GM12865 (cell line): ENCODE results near the gene ADPGK.
A peak's percentile ranks its signal among the peaks of the same experiment; 100 is the strongest.

Experiments used
- DNase-seq: peaks from one replicate; pipeline ENCODE4 v3.0.0; 2010; ENCODE audit warnings: low read depth
- H3K4me3 ChIP-seq: 2 replicates; pipeline ENCODE4 v1.5.1; 2011; ENCODE audit warnings: mild to moderate bottlenecking, low read depth, low read length, control low read depth
- CTCF ChIP-seq: IDR thresholded peaks from 2 replicates; pipeline ENCODE4 v1.5.1; 2011; ENCODE audit warnings: low read length, control low read depth, low read depth, inconsistent platforms; ENCODE audit not compliant: insufficient read depth; ENCODE audit errors: missing control alignments

Gene ADPGK

GRCh38 chr15:72758182-72758581, 25.4 kb downstream of the ADPGK start:
- no peak for TF ChIP-seq CTCF
- DNase-seq: no peak

GRCh38 chr15:72754096-72754495, 29.5 kb downstream of the ADPGK start:
- DNase-seq: no peak

More at GRCh38 chr15:72758182-72758581, 25.4 kb downstream of the ADPGK start:
- H3K4me3 ChIP-seq: no peak overlapping the region

GRCh38 chr15:72751751-72752455, 31.7 kb downstream of the ADPGK start:
- no peak overlapping the region for H3K4me3 ChIP-seq
- no peak for DNase-seq
- no peak for TF ChIP-seq CTCF

More at GRCh38 chr15:72754096-72754495, 29.5 kb downstream of the ADPGK start:
- H3K4me3 ChIP-seq: no peak overlapping the region
- TF ChIP-seq CTCF: no peak

- no peak for DNase-seq
- no peak overlapping the region for H3K4me3 ChIP-seq
- no peak for TF ChIP-seq CTCF
These were observed 33.9 kb downstream of the ADPGK start for GRCh38 chr15:72749700-72750099.

GRCh38 chr15:72740219-72740618, 43.3 kb downstream of the ADPGK start:
- DNase-seq: peak; percentile 63
- H3K4me3 ChIP-seq: peak overlapping the region; percentile 32
- TF ChIP-seq CTCF: no peak

GRCh38 chr15:72737723-72738122, 45.8 kb downstream of the ADPGK start:
- no peak for DNase-seq
- TF ChIP-seq CTCF: no peak

GRCh38 chr15:72737061-72737460, 46.5 kb downstream of the ADPGK start:
- no peak for DNase-seq
- no peak for TF ChIP-seq CTCF
- H3K4me3 ChIP-seq: no peak overlapping the region

More at GRCh38 chr15:72737723-72738122, 45.8 kb downstream of the ADPGK start:
- H3K4me3 ChIP-seq: no peak overlapping the region
